Activated T-helper 17 cell treated with anti-CD3 and anti-CD28 coated beads, Interleukin-2, amount 50 U/mL, for 72 hours (primary cell): Measurements from ENCODE around the gene PSMD14. TPM values are rescaled to one million over a fixed set of nuclear protein-coding genes. Genes with fewer than 3 reads are reported as not detected.

Experiments used
- ATAC-seq: fragments of 150-1000 bp; cut with Tn5 transposase; replicated peaks from 2 replicates; pipeline ENCODE4 v1.10.0; 2021; ENCODE audit warnings: mild to moderate bottlenecking, moderate library complexity
- H3K27ac Mint-ChIP-seq: one replicate; pipeline ENCODE4 v1.8.0; 2022; ENCODE audit warnings: mixed read lengths
- H3K27me3 Mint-ChIP-seq: one replicate; pipeline ENCODE4 v1.8.0; 2022; ENCODE audit warnings: mixed read lengths
- H3K36me3 Mint-ChIP-seq: one replicate; pipeline ENCODE4 v1.8.0; 2022; ENCODE audit warnings: low read depth, mild to moderate bottlenecking, mixed read lengths
- H3K4me1 Mint-ChIP-seq: one replicate; pipeline ENCODE4 v1.8.0; 2022; ENCODE audit warnings: mixed read lengths
- H3K4me3 Mint-ChIP-seq: one replicate; pipeline ENCODE4 v1.8.0; 2022; ENCODE audit warnings: mild to moderate bottlenecking, mixed read lengths
- H3K9me3 Mint-ChIP-seq: one replicate; pipeline ENCODE4 v1.8.0; 2022; ENCODE audit warnings: mixed read lengths
- total RNA-seq, 2 donors: library from RNA; stranded (reverse); gene quantifications; one replicate each; pipeline ENCODE4 v1.2.3, GENCODE V29; 2022

PSMD14 gene
- total RNA-seq, 2 donors from 2014 or later = 80.1 to 119 TPM

- Mint-ChIP-seq H3K4me3 (no peak overlapping the region), H3K27ac (no peak overlapping the region), H3K36me3 (peaks cover 55% of the 10 kb centered on the region), H3K27me3 (no peaks in the 10 kb centered on the region), H3K4me1 (peaks cover 4% of the 10 kb centered on the region), H3K9me3 (no peaks in the 10 kb centered on the region)
- ATAC-seq = no peak
Measured at GRCh38 chr2:161382747-161383146, 74.5 kb downstream of the PSMD14 start.

- Mint-ChIP-seq H3K27ac (no peak overlapping the region), H3K4me3 (no peak overlapping the region), H3K27me3 (no peaks in the 10 kb centered on the region), H3K36me3 (peaks cover 56% of the 10 kb centered on the region), H3K9me3 (no peaks in the 10 kb centered on the region), H3K4me1 (peaks cover 4% of the 10 kb centered on the region)
- peak; percentile 70 for ATAC-seq
Measured at GRCh38 chr2:161384864-161385263, 76.6 kb downstream of the PSMD14 start.

GRCh38 chr2:161386228-161386824 is 78.1 kb downstream of the PSMD14 start:
- H3K27ac Mint-ChIP-seq = no peak overlapping the region
- H3K27me3 Mint-ChIP-seq = no peaks in the 10 kb centered on the region
- H3K36me3 Mint-ChIP-seq = peaks cover 65% of the 10 kb centered on the region
- no peak for ATAC-seq
- no peak overlapping the region for H3K4me3 Mint-ChIP-seq
- no peaks in the 10 kb centered on the region for H3K9me3 Mint-ChIP-seq
- peaks cover 7% of the 10 kb centered on the region for H3K4me1 Mint-ChIP-seq

- Mint-ChIP-seq H3K9me3 (no peaks in the 10 kb centered on the region), H3K27ac (no peak overlapping the region), H3K4me1 (peaks cover 7% of the 10 kb centered on the region), H3K4me3 (no peak overlapping the region), H3K36me3 (peaks cover 84% of the 10 kb centered on the region), H3K27me3 (no peaks in the 10 kb centered on the region)
- ATAC-seq = no peak
Measured at GRCh38 chr2:161388146-161388779, 80.0 kb downstream of the PSMD14 start.

- H3K9me3 Mint-ChIP-seq = no peaks in the 10 kb centered on the region
- H3K4me1 Mint-ChIP-seq = peaks cover 3% of the 10 kb centered on the region
- H3K27me3 Mint-ChIP-seq = no peaks in the 10 kb centered on the region
- no peak overlapping the region for H3K27ac Mint-ChIP-seq
- no peak overlapping the region for H3K4me3 Mint-ChIP-seq
- H3K36me3 Mint-ChIP-seq = peaks cover 91% of the 10 kb centered on the region
- ATAC-seq = no peak
Measured at GRCh38 chr2:161391737-161392506, 83.7 kb downstream of the PSMD14 start.

- no peaks in the 10 kb centered on the region for H3K9me3 Mint-ChIP-seq
- ATAC-seq = no peak
- H3K27ac Mint-ChIP-seq = no peak overlapping the region
- peaks cover 43% of the 10 kb centered on the region for H3K36me3 Mint-ChIP-seq
- no peaks in the 10 kb centered on the region for H3K4me1 Mint-ChIP-seq
- H3K4me3 Mint-ChIP-seq = no peak overlapping the region
- no peaks in the 10 kb centered on the region for H3K27me3 Mint-ChIP-seq
Measured at GRCh38 chr2:161400076-161400475, 91.9 kb downstream of the PSMD14 start.

GRCh38 chr2:161402297-161402696 is 94.1 kb downstream of the PSMD14 start:
- H3K9me3 Mint-ChIP-seq = no peaks in the 10 kb centered on the region
- no peak overlapping the region for H3K27ac Mint-ChIP-seq
- no peaks in the 10 kb centered on the region for H3K4me1 Mint-ChIP-seq
- H3K27me3 Mint-ChIP-seq = no peaks in the 10 kb centered on the region
- no peak for ATAC-seq
- no peak overlapping the region for H3K4me3 Mint-ChIP-seq
- peaks cover 21% of the 10 kb centered on the region for H3K36me3 Mint-ChIP-seq

GRCh38 chr2:161406316-161406715 is 98.1 kb downstream of the PSMD14 start:
- ATAC-seq = no peak
- no peaks in the 10 kb centered on the region for H3K27me3 Mint-ChIP-seq
- H3K4me3 Mint-ChIP-seq = no peak overlapping the region
- no peaks in the 10 kb centered on the region for H3K9me3 Mint-ChIP-seq
- H3K27ac Mint-ChIP-seq = no peak overlapping the region
- H3K4me1 Mint-ChIP-seq = no peaks in the 10 kb centered on the region
- H3K36me3 Mint-ChIP-seq = peaks cover 31% of the 10 kb centered on the region

- ATAC-seq = no peak
- Mint-ChIP-seq H3K4me1 (no peaks in the 10 kb centered on the region), H3K9me3 (no peaks in the 10 kb centered on the region), H3K27me3 (no peaks in the 10 kb centered on the region), H3K36me3 (peaks cover 43% of the 10 kb centered on the region), H3K27ac (no peak overlapping the region), H3K4me3 (no peak overlapping the region)
Measured at GRCh38 chr2:161407597-161407996, 99.4 kb downstream of the PSMD14 start.

GRCh38 chr2:161409308-161409907 is 101.2 kb downstream of the PSMD14 start:
- Mint-ChIP-seq H3K27ac (no peak overlapping the region), H3K4me3 (no peak overlapping the region), H3K4me1 (peaks cover 4% of the 10 kb centered on the region), H3K9me3 (no peaks in the 10 kb centered on the region), H3K27me3 (peaks cover 5% of the 10 kb centered on the region), H3K36me3 (peaks cover 48% of the 10 kb centered on the region)
- no peak for ATAC-seq

GRCh38 chr2:161412346-161412745 is 104.1 kb downstream of the PSMD14 start:
- Mint-ChIP-seq H3K27me3 (peaks cover 28% of the 10 kb centered on the region), H3K36me3 (peaks cover 52% of the 10 kb centered on the region), H3K4me1 (peaks cover 23% of the 10 kb centered on the region), H3K4me3 (no peak overlapping the region), H3K27ac (no peak overlapping the region), H3K9me3 (no peaks in the 10 kb centered on the region)
- ATAC-seq = no peak

- Mint-ChIP-seq H3K9me3 (no peaks in the 10 kb centered on the region), H3K27ac (no peak overlapping the region), H3K4me1 (peaks cover 28% of the 10 kb centered on the region), H3K36me3 (peaks cover 33% of the 10 kb centered on the region), H3K27me3 (peaks cover 48% of the 10 kb centered on the region), H3K4me3 (peak overlapping the region; percentile 70)
- ATAC-seq = peak; percentile 61
Measured at GRCh38 chr2:161414042-161415033, 106.1 kb downstream of the PSMD14 start.

- peaks cover 28% of the 10 kb centered on the region for H3K4me1 Mint-ChIP-seq
- peak overlapping the region; percentile 70 for H3K4me3 Mint-ChIP-seq
- H3K27me3 Mint-ChIP-seq = peaks cover 55% of the 10 kb centered on the region
- no peak overlapping the region for H3K27ac Mint-ChIP-seq
- no peaks in the 10 kb centered on the region for H3K9me3 Mint-ChIP-seq
- peaks cover 25% of the 10 kb centered on the region for H3K36me3 Mint-ChIP-seq
- peak; percentile 44 for ATAC-seq
Measured at GRCh38 chr2:161415034-161415986, 107.1 kb downstream of the PSMD14 start.
